ENCODE results near the gene CLBA1.
"Not testable (repeated sequence)": the region's sequence is repeated elsewhere in the genome, so short reads cannot be mapped to it uniquely, and the experiment has no call there.

The CLBA1 gene

GRCh38 chr14:105026802-105027563 lies 41.4 kb downstream of the CLBA1 start:
- no peaks in the 10 kb centered on the region for H3K36me3 ChIP-seq (replicated peaks; ENCODE audit: insufficient read depth, low read length)
- H3K79me2 ChIP-seq (ENCODE audit: low read length): no peaks in the 10 kb centered on the region
- H3K9ac ChIP-seq (ENCODE audit: low read length): no peak overlapping the region
- no peaks in the 10 kb centered on the region for H3F3A ChIP-seq (ENCODE audit: insufficient read depth, low read length)
- H3K27me3 ChIP-seq (replicated peaks; ENCODE audit: insufficient read depth, low read length): no peaks in the 10 kb centered on the region
- no peak overlapping the region for H2AFZ ChIP-seq (ENCODE audit: low read length)
- no peaks in the 10 kb centered on the region for H3K9me2 ChIP-seq (replicated peaks; ENCODE audit: insufficient read depth, low read length)
- no peaks in the 10 kb centered on the region for H3K9me3 ChIP-seq (replicated peaks; ENCODE audit: insufficient read depth, low read length)
- TF ChIP-seq EZH2 (optimal IDR thresholded peaks at IDR 0.05; ENCODE audit: low read depth, low read length) (no peak), EZH2phosphoT487 (IDR thresholded peaks at IDR 0.05; ENCODE audit: low read length) (no peak), CTCF (IDR thresholded peaks at IDR 0.05; ENCODE audit: low read length) (no peak)
- H3K4me1 ChIP-seq (ENCODE audit: low read length): 0 out of 2 replicates have a peak, but pooled peaks cover 5% of the 10 kb centered on the region
- H3K4me2 ChIP-seq (ENCODE audit: low read depth, low read length): no peak overlapping the region
- no peaks in the 10 kb centered on the region for H4K20me1 ChIP-seq (ENCODE audit: insufficient read depth, low read length)
- no peak overlapping the region for H3K27ac ChIP-seq (ENCODE audit: low read length)
- DNase-seq: no peak
- H3K4me3 ChIP-seq (ENCODE audit: low read length): no peak overlapping the region

- not testable (repeated sequence) for H3K36me3 ChIP-seq (replicated peaks; ENCODE audit: insufficient read depth, low read length); DNase-seq; H3K79me2 ChIP-seq (ENCODE audit: low read length); H3K27ac ChIP-seq (ENCODE audit: low read length); H3F3A ChIP-seq (ENCODE audit: insufficient read depth, low read length); H3K9me2 ChIP-seq (replicated peaks; ENCODE audit: insufficient read depth, low read length); H4K20me1 ChIP-seq (ENCODE audit: insufficient read depth, low read length); H3K4me3 ChIP-seq (ENCODE audit: low read length); H3K4me1 ChIP-seq (ENCODE audit: low read length); H3K4me2 ChIP-seq (ENCODE audit: low read depth, low read length); H3K27me3 ChIP-seq (replicated peaks; ENCODE audit: insufficient read depth, low read length); H3K9me3 ChIP-seq (replicated peaks; ENCODE audit: insufficient read depth, low read length); H3K9ac ChIP-seq (ENCODE audit: low read length); H2AFZ ChIP-seq (ENCODE audit: low read length)
Measured at GRCh38 chr14:105027718-105028117, 42.1 kb downstream of the CLBA1 start.

GRCh38 chr14:105028251-105028927 lies 42.8 kb downstream of the CLBA1 start:
- H3K4me1 ChIP-seq (ENCODE audit: low read length): 0 out of 2 replicates have a peak, but pooled peaks cover 5% of the 10 kb centered on the region
- no peak overlapping the region for H3K27ac ChIP-seq (ENCODE audit: low read length)
- H3K9ac ChIP-seq (ENCODE audit: low read length): no peak overlapping the region
- no peaks in the 10 kb centered on the region for H3F3A ChIP-seq (ENCODE audit: insufficient read depth, low read length)
- H3K9me3 ChIP-seq (replicated peaks; ENCODE audit: insufficient read depth, low read length): no peaks in the 10 kb centered on the region
- no peak overlapping the region for H3K4me2 ChIP-seq (ENCODE audit: low read depth, low read length)
- no peak overlapping the region for H2AFZ ChIP-seq (ENCODE audit: low read length)
- no peaks in the 10 kb centered on the region for H3K9me2 ChIP-seq (replicated peaks; ENCODE audit: insufficient read depth, low read length)
- H4K20me1 ChIP-seq (ENCODE audit: insufficient read depth, low read length): no peaks in the 10 kb centered on the region
- no peaks in the 10 kb centered on the region; the same call in 1 of the 2 replicates for H3K27me3 ChIP-seq (replicated peaks; ENCODE audit: insufficient read depth, low read length)
- TF ChIP-seq EZH2phosphoT487 (IDR thresholded peaks at IDR 0.05; ENCODE audit: low read length) (no peak), EZH2 (optimal IDR thresholded peaks at IDR 0.05; ENCODE audit: low read depth, low read length) (no peak), CTCF (IDR thresholded peaks at IDR 0.05; ENCODE audit: low read length) (no peak)
- DNase-seq: no peak
- H3K36me3 ChIP-seq (replicated peaks; ENCODE audit: insufficient read depth, low read length): no peaks in the 10 kb centered on the region
- H3K79me2 ChIP-seq (ENCODE audit: low read length): no peaks in the 10 kb centered on the region
- H3K4me3 ChIP-seq (ENCODE audit: low read length): no peak overlapping the region

- H3K4me3 ChIP-seq (ENCODE audit: low read length): no peak overlapping the region
- no peak overlapping the region for H2AFZ ChIP-seq (ENCODE audit: low read length)
- no peak for DNase-seq
- no peak overlapping the region for H3K27ac ChIP-seq (ENCODE audit: low read length)
- no peaks in the 10 kb centered on the region; the same call in 1 of the 2 replicates for H3K27me3 ChIP-seq (replicated peaks; ENCODE audit: insufficient read depth, low read length)
- no peak overlapping the region for H3K9ac ChIP-seq (ENCODE audit: low read length)
- no peaks in the 10 kb centered on the region for H3K79me2 ChIP-seq (ENCODE audit: low read length)
- H3K36me3 ChIP-seq (replicated peaks; ENCODE audit: insufficient read depth, low read length): no peaks in the 10 kb centered on the region
- H3F3A ChIP-seq (ENCODE audit: insufficient read depth, low read length): no peaks in the 10 kb centered on the region
- 0 out of 2 replicates have a peak, but pooled peaks cover 5% of the 10 kb centered on the region for H3K4me1 ChIP-seq (ENCODE audit: low read length)
- no peak overlapping the region for H3K4me2 ChIP-seq (ENCODE audit: low read depth, low read length)
- no peak for TF ChIP-seq EZH2phosphoT487 (IDR thresholded peaks at IDR 0.05; ENCODE audit: low read length)
- TF ChIP-seq EZH2 (optimal IDR thresholded peaks at IDR 0.05; ENCODE audit: low read depth, low read length): no peak
- TF ChIP-seq CTCF (IDR thresholded peaks at IDR 0.05; ENCODE audit: low read length): no peak
- H3K9me2 ChIP-seq (replicated peaks; ENCODE audit: insufficient read depth, low read length): no peaks in the 10 kb centered on the region
- no peaks in the 10 kb centered on the region for H3K9me3 ChIP-seq (replicated peaks; ENCODE audit: insufficient read depth, low read length)
- H4K20me1 ChIP-seq (ENCODE audit: insufficient read depth, low read length): no peaks in the 10 kb centered on the region
Measured at GRCh38 chr14:105029402-105029801, 43.8 kb downstream of the CLBA1 start.

All from MM.1S (cell line).